ENCODE results near the gene ERFL.
A peak's percentile ranks its signal among the peaks of the same experiment; 100 is the strongest.

ERFL gene

DNA sequence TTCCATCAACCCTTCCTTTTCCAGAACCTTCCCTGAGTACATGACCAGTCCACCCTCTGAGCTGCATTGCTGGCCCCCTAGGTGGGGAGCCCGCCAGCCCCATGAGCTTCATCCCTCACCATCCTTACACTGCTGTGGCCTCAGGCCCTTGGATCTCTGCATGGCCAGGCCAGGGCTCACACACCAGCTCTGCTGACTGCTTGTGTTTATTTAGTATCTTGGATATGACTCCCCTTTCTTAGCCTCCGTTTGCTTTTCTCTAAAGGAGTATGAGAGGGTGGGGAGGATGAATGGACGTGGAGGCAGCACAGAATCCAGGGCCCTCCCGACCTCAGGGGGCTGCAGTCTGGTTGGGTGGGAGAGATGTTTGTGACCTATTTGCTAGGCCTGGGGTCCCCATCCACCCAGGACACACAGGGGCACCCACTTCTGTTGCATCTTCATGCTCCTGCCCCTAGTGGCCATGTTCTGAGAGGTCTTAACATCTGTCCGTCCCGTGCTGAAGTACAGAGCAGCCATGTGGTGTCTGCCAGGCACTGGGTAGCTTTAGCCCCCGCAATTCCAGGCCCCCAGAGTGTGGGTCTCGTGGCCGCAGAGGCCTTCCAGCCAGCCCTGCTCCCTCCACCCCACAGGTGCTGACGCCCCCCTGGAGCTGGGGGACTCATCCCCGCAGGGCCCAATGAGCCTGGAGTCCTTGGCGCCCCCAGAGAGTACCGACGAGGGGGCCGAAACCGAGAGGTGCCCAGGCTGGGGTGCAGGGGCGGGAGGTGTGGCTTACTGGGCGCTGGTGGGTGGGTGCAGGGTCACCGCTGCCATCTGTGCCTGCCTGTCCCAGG is 32.3 kb downstream of the ERFL start:
- no peak for DNase-seq

GRCh38 chr19:41894350-41894749 is 33.9 kb downstream of the ERFL start:
- DNase-seq: no peak

- DNase-seq: no peak
Measured at GRCh38 chr19:41893899-41894298, 34.4 kb downstream of the ERFL start.

DNA sequence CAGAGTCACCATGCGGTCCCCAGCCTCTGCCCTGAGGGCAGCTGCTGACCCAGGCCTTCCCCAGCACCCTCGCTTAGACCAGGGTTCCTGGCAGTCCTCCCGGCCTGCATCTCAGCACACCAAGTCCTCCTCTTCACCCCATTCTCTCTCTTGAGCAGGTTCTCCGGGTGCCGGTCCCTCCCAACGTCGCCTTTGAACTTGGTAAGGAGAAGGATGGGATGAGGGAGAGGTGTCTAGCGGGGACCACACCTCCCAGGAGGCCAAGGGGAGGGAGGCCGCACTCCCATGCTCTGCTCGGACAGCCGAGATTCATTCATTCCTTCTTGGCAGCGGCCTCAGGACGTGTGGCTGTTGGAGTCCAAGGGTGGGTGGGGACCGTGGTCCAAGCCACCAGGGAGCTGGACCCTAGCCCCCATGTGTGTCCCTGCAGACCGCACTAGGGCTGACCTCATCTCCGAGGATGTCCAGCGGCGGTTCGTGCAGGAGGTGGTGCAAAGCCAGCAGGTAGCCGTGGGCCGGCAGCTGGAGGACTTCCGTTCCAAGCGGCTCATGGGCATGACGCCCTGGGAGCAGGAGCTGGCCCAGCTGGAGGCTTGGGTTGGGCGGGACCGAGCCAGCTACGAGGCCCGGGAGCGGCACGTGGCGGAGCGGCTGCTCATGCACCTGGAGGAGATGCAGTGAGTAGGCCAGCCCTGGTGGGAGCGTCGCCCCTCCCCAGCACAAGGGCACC is 35.9 kb downstream of the ERFL start:
- no peak for DNase-seq

GRCh38 chr19:41890936-41891335 is 37.3 kb downstream of the ERFL start:
- no peak for DNase-seq

DNA sequence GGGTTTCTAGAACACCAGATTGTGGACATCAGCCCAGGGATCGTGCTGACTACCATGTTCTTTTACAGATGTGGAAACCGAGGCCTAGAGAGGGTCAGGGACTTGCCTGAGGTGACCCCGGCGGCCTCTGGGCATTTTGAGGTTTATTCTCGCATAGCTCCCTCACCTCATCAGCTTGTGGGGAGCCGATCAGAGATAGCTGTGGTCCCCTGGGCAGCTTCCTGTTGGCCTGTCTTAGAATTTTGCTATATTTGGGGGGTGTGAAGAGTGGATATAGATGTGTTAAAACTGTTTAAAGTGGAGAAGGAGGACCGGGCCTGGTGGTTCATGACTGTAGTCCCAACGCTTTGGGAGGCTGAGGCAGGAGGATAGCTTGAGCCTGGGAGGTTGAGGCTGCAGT is 38.4 kb downstream of the ERFL start:
- no peak for DNase-seq

DNA sequence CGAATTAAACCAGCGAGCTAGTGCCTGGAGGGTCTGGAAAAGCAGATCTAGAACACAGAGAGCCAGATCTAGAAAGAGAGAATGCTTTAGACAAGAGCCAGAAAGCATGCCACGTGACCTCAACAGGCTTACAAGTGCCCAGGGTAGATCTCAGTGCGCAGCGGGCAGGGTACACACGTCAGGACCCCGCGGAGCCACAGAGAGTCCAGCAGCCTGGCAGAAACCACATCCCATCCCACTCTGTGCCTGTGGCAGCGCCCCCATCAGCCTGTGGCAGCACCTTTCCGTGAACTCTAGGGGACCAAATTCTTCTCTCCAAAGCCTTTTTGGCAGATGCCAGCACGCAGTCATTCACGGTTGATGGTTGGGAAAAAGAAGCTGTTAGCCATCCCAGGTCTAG is 39.3 kb downstream of the ERFL start:
- DNase-seq: no peak

DNA sequence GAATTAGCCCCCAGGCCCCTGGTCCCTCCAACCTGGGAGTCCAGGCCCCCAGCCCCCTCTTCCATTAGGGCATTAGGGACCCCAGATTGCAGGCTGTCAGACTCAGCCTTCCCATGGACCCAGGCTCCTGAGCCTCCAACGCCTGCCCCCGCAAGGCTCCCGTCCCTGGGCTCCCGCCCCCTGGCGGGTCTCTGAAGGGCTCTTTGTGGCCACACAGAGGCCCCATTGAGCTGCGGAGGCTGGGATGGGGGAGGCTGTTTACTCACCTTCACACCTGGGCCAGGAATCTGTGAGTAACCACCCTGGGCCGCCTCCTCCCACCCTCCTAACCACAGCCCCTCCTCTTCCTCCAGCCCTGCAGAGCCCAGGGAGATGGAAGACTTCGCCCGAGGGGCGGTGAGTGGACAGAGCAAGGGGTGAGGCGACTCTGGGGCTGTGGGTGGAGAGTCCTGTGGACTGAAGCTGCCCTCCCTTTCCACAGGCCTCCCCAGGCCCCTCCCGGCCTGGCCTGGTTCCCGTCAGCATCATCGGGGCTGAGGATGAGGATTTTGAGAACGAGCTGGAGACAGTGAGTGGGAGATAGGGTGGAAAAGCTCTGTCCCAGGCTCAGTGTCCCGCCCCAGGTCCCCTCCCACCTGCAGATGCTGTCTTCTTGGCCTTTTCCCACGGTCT is 40.4 kb downstream of the ERFL start:
- peak; percentile 83 for DNase-seq

DNA sequence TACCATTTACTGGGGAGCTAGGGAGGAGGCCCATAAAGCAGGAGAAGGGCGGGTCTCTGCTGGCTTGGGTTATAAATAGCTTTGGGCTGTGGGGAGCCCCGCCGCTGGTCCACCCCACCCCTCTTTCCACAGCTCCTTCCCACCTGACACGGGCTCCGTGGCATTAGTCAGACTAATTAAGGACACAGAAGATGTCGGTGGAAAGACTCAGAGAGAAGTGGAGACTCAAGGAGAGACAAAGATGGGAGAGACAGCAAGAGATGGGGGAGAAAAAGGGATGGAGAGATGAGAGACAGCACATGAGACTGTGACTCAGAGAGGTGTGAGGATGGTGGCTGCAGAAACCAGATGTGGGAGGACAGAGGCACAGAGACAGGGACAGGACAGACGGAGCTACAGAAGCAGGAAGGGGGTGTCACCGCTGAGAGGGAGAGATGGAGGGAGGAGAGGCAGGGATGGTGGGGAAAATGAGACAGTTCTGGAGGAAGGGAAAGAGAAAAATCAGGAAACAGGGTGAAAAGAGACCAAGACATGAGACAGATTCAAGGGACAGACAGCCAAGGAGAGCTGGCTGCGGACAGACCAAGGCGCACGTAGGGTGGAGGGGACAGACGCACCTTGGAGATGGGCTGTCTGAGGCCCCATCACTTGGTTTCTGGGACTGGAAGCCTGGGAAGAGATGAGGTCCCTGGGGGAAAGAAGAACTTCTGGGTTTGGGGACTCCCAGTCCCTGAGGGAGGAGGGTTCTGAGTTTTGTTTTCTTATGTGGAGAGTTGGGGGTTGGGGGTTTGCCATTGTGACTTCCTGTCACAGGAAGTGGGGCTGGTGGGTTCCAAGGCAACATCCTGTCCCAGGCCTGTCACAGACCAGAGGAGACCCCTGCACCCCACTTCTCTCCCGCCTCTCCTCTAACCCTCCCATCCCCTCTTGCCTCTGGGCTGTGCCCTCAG is 41.2 kb downstream of the ERFL start:
- peak; percentile 43 for DNase-seq

GRCh38 chr19:41883821-41884733 is 44.2 kb downstream of the ERFL start:
- DNase-seq: peak; percentile 88

DNA sequence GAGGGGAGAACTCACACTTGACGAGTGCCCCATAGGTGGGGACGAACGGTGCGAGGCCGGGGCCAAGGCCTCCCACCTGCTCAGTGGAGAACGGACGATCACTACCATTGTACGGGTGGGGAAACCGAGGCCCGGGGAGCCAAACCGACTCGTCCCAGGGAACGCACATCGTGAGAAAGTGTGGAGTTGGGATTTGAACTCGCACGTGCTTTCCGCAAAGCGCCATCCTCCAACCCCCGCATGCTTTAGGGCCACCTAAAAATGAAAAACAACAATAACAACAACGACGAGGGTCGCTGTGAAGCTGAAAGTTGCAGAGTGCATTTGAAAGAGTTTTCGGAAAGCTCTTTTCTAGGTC is 44.8 kb downstream of the ERFL start:
- DNase-seq: no peak

- DNase-seq: peak; percentile 64
Measured at GRCh38 chr19:41882568-41883462, 45.4 kb downstream of the ERFL start, which contains the start of gene ARHGEF1. ARHGEF1 (plus strand) TSS chr19:41883184; CDS start chr19:41888083, 4,899 bp downstream.

- no peak for DNase-seq
Measured at GRCh38 chr19:41880329-41880708, 47.9 kb downstream of the ERFL start.

- no peak for DNase-seq
Measured at GRCh38 chr19:41879670-41880328, 48.5 kb downstream of the ERFL start.

DNA sequence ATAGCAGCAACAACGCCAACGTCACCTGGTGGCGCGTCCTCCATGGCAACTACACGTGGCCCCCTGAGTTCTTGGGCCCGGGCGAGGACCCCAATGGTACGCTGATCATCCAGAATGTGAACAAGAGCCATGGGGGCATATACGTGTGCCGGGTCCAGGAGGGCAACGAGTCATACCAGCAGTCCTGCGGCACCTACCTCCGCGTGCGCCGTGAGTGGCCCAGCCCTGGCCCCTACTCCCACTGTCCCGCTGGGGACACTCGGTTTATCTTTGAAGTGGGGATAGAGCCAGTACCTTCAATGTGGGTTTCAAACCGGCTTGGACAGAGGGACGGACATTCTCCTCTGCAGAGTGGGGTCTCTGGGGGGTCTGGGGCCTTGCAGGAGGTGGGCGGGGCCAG is 49.2 kb downstream of the ERFL start:
- DNase-seq: no peak

- DNase-seq: no peak
Measured at GRCh38 chr19:41877916-41878905, 50.0 kb downstream of the ERFL start.

DNA sequence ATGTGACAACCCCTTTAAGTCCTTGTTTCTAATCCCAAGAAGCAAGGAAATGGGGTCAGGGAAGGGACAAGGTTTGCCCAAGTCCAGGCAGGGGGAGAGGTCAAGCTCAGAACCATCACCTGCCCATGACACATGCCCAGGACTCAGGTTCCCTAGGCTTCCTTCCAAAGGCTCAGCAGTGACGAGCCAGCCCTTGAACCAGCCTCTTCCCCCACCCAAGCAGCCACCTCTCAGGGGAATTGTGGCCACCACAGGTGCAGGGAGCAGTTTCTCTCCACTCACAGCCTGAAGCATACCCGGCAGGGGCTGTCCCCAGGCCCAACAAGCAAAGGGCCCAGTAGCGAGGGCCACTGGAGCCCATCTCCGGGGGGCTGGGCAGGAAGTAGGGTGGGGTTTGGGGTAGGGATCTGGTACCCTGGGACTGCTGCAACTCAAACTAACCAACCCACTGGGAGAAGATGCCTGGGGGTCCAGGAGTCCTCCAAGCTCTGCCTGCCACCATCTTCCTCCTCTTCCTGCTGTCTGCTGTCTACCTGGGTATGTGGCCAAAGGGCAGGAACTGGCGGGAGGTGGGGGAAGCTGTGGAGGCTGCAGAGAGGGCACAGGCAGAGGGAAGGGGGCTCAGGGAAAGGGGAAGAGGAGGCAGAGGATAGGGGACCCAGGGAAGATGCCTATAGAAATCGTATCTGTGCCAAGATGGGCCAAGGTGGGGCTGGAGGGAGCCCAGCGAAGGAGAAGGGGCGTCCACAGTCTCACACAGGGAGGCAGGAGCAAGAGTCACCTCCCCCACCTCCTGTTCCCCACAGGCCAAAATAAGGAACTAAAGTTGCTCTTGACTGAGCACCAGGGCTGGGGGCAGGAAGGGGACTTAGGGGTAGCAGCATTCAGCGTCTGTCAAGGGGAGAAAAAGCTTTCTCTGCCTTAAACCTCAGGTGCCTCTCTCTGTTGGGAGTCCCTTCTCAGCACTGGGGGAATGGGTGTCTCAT is 51.1 kb downstream of the ERFL start, which contains the start of gene CD79A:
Gene CD79A (plus strand): TSS at position 433 of the 986 bp plus-strand sequence. CDS start 26 bp downstream, at position 459.
- DNase-seq: no peak

Measured in stimulated activated CD4-positive, alpha-beta T cell treated with anti-CD3 and anti-CD28 coated beads, Interleukin-4, amount 100 ng/mL, for 1 hour (primary cell).